ENCODE data around the gene HCN4.

GRCh38 chr15:73383310-73384189 lies 14.8 kb upstream of the HCN4 start:
- TF ChIP-seq, protein P1, sequence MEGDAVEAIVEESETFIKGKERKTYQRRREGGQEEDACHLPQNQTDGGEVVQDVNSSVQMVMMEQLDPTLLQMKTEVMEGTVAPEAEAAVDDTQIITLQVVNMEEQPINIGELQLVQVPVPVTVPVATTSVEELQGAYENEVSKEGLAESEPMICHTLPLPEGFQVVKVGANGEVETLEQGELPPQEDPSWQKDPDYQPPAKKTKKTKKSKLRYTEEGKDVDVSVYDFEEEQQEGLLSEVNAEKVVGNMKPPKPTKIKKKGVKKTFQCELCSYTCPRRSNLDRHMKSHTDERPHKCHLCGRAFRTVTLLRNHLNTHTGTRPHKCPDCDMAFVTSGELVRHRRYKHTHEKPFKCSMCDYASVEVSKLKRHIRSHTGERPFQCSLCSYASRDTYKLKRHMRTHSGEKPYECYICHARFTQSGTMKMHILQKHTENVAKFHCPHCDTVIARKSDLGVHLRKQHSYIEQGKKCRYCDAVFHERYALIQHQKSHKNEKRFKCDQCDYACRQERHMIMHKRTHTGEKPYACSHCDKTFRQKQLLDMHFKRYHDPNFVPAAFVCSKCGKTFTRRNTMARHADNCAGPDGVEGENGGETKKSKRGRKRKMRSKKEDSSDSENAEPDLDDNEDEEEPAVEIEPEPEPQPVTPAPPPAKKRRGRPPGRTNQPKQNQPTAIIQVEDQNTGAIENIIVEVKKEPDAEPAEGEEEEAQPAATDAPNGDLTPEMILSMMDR (IDR thresholded peaks at IDR 0.05): no peak
- TF ChIP-seq POLR2A (IDR thresholded peaks at IDR 0.05) (no peak), POLR2AphosphoS5 (IDR thresholded peaks at IDR 0.05) (no peak)
